Measurements from ENCODE around the gene CLEC4C. TPM values are rescaled to one million over a fixed set of nuclear protein-coding genes. Genes with fewer than 3 reads are reported as not detected.
"Not testable (repeated sequence)": the region's sequence is repeated elsewhere in the genome, so short reads cannot be mapped to it uniquely, and the experiment has no call there.

CLEC4C gene
- total and polyA plus RNA-seq, 2 of the 13 experiments (the other 11 are each of a cell fraction or from before 2014, with no cell fraction given): not detected

DNA sequence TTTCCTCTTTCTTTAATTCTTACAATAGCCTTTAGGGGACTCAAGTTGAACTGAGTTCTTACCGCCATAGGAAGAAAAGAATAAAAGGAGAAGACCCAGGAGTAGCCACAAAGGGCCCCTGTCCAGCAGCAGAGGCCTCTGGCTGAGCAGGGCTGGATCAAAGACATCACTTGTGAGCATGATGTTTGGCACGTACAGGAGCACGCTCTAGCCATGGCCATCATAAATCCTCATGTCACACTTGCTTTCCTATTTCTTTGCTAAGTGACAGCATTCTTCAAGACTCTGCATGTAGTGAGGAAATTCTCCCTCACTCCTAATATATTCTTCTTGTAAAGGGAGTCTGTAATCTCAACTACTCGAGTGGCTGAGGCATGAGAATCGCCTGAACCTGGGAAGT, 15.7 kb downstream of the CLEC4C start:
- Histone ChIP-seq H2AFZ (ENCODE audit: low read length) (no peak overlapping the region), H3K4me3 (replicated peaks in 1 of 3; ENCODE audit: insufficient read depth in 1 of 3, low read depth in 2 of 3, low read length in 3 of 3) (0 out of 6 replicates have a peak overlapping the region, but pooled peaks of 1 of the 3 experiments have one; percentile 23), H3K79me2 (ENCODE audit: insufficient read depth, low read length) (no peaks in the 10 kb centered on the region), H3K27me3 (ENCODE audit: control insufficient read depth in 1 of 2, insufficient read depth in 2 of 2, low read length in 2 of 2) (peaks cover 0 to 5% of the 10 kb centered on the region in 2 experiments; a peak in 1 of 5 replicates), H3K9me3 (ENCODE audit: low read length) (no peaks in the 10 kb centered on the region), H3K9ac (ENCODE audit: insufficient read depth, low read depth, low read length) (no peak overlapping the region), H3K4me2 (ENCODE audit: low read depth, low read length) (peak overlapping the region; percentile 24; the same call in 1 of the 2 replicates), H3K36me3 (replicated peaks in 1 of 2; ENCODE audit: control insufficient read depth in 1 of 2, insufficient read depth in 2 of 2, low read length in 2 of 2) (no peaks in the 10 kb centered on the region), H3K4me1 (ENCODE audit: insufficient read depth, low read length) (peaks cover 7% of the 10 kb centered on the region), H3K27ac (ENCODE audit: extremely low read length, insufficient read depth, low read length) (no peak overlapping the region), H4K20me1 (ENCODE audit: insufficient read depth, low read length) (no peaks in the 10 kb centered on the region)
- BruUV-seq (replicated peaks): no TSS peak
- CTCF ChIA-PET (ENCODE audit: low intra/inter-chr PET ratio, low total read pairs): no interaction called here
- 16% methylated on average over 5 of the region's 5 CpGs for WGBS (ENCODE audit: low lambda C conversion rate)
- FAIRE-seq (no peak), ATAC-seq (peak; percentile 50; the same call in 1 of the 3 replicates), DNase-seq (ENCODE audit: low spot score) (no peak)
- TF ChIP-seq ZNF10 (CRISPR knock-in tag; IDR thresholded peaks at IDR 0.05; ENCODE audit: borderline replicate concordance, low read depth) (no peak), TCF7 (IDR thresholded peaks at IDR 0.05; ENCODE audit: low read depth) (0 out of 2 replicates have a peak, but pooled peaks have one; percentile 14), ZNF644 (CRISPR knock-in tag; IDR thresholded peaks at IDR 0.05; ENCODE audit: low read depth) (no peak), TGIF2 (CRISPR knock-in tag; IDR thresholded peaks at IDR 0.05) (no peak), THYN1 (CRISPR knock-in tag; IDR thresholded peaks at IDR 0.05; ENCODE audit: borderline replicate concordance, low read depth) (no peak), RFX5 (IDR thresholded peaks at IDR 0.05; ENCODE audit: low read depth, low read length) (no peak), ZNF235 (CRISPR knock-in tag; IDR thresholded peaks at IDR 0.05; ENCODE audit: borderline replicate concordance) (no peak)
- TF ChIP-seq, protein P1, sequence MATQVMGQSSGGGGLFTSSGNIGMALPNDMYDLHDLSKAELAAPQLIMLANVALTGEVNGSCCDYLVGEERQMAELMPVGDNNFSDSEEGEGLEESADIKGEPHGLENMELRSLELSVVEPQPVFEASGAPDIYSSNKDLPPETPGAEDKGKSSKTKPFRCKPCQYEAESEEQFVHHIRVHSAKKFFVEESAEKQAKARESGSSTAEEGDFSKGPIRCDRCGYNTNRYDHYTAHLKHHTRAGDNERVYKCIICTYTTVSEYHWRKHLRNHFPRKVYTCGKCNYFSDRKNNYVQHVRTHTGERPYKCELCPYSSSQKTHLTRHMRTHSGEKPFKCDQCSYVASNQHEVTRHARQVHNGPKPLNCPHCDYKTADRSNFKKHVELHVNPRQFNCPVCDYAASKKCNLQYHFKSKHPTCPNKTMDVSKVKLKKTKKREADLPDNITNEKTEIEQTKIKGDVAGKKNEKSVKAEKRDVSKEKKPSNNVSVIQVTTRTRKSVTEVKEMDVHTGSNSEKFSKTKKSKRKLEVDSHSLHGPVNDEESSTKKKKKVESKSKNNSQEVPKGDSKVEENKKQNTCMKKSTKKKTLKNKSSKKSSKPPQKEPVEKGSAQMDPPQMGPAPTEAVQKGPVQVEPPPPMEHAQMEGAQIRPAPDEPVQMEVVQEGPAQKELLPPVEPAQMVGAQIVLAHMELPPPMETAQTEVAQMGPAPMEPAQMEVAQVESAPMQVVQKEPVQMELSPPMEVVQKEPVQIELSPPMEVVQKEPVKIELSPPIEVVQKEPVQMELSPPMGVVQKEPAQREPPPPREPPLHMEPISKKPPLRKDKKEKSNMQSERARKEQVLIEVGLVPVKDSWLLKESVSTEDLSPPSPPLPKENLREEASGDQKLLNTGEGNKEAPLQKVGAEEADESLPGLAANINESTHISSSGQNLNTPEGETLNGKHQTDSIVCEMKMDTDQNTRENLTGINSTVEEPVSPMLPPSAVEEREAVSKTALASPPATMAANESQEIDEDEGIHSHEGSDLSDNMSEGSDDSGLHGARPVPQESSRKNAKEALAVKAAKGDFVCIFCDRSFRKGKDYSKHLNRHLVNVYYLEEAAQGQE (IDR thresholded peaks at IDR 0.05; ENCODE audit: borderline replicate concordance in 1 of 2, low read depth in 1 of 2, low read length in 2 of 2): 0 out of 4 replicates have a peak, but pooled peaks of 1 of the 2 experiments have one; percentile 9
- TF ChIP-seq, protein P2, sequence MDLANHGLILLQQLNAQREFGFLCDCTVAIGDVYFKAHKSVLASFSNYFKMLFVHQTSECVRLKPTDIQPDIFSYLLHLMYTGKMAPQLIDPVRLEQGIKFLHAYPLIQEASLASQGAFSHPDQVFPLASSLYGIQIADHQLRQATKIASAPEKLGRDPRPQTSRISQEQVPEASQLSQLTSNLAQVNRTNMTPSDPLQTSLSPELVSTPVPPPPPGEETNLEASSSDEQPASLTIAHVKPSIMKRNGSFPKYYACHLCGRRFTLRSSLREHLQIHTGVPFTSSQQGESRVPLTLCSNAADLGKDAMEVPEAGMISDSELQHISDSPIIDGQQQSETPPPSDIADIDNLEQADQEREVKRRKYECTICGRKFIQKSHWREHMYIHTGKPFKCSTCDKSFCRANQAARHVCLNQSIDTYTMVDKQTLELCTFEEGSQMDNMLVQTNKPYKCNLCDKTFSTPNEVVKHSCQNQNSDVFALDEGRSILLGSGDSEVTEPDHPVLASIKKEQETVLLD (CRISPR knock-in tag; IDR thresholded peaks at IDR 0.05; ENCODE audit: low read depth): no peak
- intact Hi-C loops (cut with micrococcal nuclease; ENCODE audit: unreplicated experiment) (no loop called here), in situ Hi-C loops (cut with HindIII; ENCODE audit: extremely low pct_ligation_motif_present, low pct_unique_long_range_greater_than_20kb) (no loop called here)
- POLR2A ChIA-PET: no interaction called here

DNA sequence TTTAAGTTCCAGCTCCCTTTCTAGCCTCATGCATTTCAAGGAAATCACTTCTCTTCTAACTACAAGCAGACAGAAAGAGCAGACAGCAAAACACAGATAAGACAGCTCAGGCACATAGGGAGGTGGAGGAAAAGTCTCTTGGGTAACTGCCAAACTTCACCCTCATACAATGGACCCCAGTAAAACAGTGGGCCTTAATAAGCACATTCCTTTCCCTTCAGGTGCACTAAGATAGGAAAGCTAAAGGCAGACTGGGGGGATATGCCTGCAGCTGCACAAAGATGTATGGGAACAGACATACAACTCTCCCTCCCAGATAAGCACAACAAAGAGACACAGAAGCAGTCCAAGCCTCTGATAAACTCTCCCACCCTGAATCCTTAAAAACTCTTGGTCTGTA, 16.2 kb downstream of the CLEC4C start:
- H3K27me3 ChIP-seq (ENCODE audit: control insufficient read depth in 1 of 2, insufficient read depth in 2 of 2, low read length in 2 of 2); H2AFZ ChIP-seq (ENCODE audit: low read length); POLR2A ChIA-PET; H3K4me3 ChIP-seq (replicated peaks in 1 of 3; ENCODE audit: insufficient read depth in 1 of 3, low read depth in 2 of 3, low read length in 3 of 3); intact Hi-C loops (cut with micrococcal nuclease; ENCODE audit: unreplicated experiment); H3K9ac ChIP-seq (ENCODE audit: insufficient read depth, low read depth, low read length); H3K9me3 ChIP-seq (ENCODE audit: low read length); H3K27ac ChIP-seq (ENCODE audit: extremely low read length, insufficient read depth, low read length); H3K4me2 ChIP-seq (ENCODE audit: low read depth, low read length); H4K20me1 ChIP-seq (ENCODE audit: insufficient read depth, low read length); H3K4me1 ChIP-seq (ENCODE audit: insufficient read depth, low read length); CTCF ChIA-PET (ENCODE audit: low intra/inter-chr PET ratio, low total read pairs); H3K36me3 ChIP-seq (replicated peaks in 1 of 2; ENCODE audit: control insufficient read depth in 1 of 2, insufficient read depth in 2 of 2, low read length in 2 of 2); DNase-seq (ENCODE audit: low spot score); BruUV-seq (replicated peaks); in situ Hi-C loops (cut with HindIII; ENCODE audit: extremely low pct_ligation_motif_present, low pct_unique_long_range_greater_than_20kb); FAIRE-seq; ATAC-seq; H3K79me2 ChIP-seq (ENCODE audit: insufficient read depth, low read length): not testable (repeated sequence)

Measured in HepG2 (cell line).